GM10248 (cell line): ENCODE measurements around the gene PTPN1.

ENCODE experiments used
- CTCF ChIA-PET: fragments of 300-600 bp; sonication (Branson Sonifier 250); formaldehyde crosslinking; extraction: SDS; loops from one replicate; lab custom pipeline; 2021; ENCODE audit warnings: antibody characterized with exemption; lab: Yijun Ruan, JAX
- POLR2A ChIA-PET: fragments of 350-650 bp; sonication (Branson Sonifier 250); formaldehyde crosslinking; extraction: SDS; loops from one replicate; lab custom pipeline; 2020; ENCODE audit warnings: antibody characterized with exemption; lab: Yijun Ruan, JAX
- DNase-seq: peaks from one replicate; pipeline ENCODE4 v3.0.0; 2012; ENCODE audit errors: extremely low spot score
- TF ChIP-seq, protein P1 (sequence below): IDR thresholded peaks from 2 replicates; pipeline ENCODE4 v1.5.1; 2012; ENCODE audit warnings: mild to moderate bottlenecking, low read depth; ENCODE audit errors: extremely low read depth, missing control alignments, control extremely low read depth

Gene PTPN1

DNA sequence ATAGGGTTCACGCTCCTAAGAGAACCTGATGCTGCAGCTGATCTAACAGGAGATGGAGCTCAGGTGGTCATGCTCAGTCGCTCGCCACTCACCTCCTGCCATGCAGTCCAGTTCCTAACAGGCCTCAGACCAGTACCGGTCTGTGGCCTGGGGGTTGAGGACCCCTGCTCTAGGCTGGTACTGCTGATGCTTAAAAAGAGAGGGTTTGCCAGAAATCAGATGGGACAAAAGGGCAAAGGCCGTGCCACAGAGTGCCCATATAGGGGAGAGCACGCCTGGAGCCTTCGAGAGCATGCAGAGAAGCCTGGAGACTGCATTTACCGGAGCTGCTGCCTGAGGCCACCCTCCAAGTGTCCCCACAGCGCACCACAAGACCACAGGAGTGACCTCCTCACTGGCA is 75.5 kb downstream of the PTPN1 start:
- TF ChIP-seq, protein P1, sequence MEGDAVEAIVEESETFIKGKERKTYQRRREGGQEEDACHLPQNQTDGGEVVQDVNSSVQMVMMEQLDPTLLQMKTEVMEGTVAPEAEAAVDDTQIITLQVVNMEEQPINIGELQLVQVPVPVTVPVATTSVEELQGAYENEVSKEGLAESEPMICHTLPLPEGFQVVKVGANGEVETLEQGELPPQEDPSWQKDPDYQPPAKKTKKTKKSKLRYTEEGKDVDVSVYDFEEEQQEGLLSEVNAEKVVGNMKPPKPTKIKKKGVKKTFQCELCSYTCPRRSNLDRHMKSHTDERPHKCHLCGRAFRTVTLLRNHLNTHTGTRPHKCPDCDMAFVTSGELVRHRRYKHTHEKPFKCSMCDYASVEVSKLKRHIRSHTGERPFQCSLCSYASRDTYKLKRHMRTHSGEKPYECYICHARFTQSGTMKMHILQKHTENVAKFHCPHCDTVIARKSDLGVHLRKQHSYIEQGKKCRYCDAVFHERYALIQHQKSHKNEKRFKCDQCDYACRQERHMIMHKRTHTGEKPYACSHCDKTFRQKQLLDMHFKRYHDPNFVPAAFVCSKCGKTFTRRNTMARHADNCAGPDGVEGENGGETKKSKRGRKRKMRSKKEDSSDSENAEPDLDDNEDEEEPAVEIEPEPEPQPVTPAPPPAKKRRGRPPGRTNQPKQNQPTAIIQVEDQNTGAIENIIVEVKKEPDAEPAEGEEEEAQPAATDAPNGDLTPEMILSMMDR: no peak
- DNase-seq: no peak
- POLR2A ChIA-PET: no interaction called here
- CTCF ChIA-PET: interaction anchor here (1.9 kb wide), 1 partner anchor 13 kb away, joined by 6 read pairs; no protein-coding TSS in a partner anchor

DNA sequence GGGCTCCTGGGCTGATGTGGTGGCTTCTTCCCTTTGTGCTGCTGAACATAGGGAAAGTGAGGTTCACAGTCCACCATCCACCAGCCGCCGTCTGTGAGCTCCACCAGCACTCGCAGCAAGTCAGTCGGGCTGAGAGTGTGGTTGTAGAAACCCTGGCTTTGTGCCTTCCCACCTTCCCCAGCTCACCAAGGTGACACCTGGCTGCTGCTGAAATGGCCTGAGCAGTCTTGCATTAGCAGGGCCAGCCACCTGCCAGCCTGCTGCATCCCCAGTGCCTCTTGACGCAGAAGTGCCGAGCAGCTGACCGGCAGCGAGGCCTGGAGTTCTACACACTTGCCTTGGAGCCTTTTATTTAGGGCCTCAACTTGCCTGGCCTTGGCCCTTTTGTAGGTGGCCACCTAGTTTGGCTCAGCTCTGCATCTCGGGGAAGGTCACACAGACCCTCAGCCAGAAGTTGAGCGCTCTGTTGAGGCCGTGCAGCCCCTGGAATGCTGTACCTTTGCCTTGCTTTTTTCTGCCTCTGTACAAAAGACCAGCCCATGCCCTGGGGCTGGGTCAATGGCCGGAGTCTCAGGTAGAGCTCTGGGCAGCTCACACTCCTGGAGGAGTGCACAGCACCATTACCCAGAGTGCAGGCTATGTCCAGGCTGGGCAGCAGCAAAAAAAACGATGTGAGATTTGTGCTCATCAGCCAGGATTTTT is 76.5 kb downstream of the PTPN1 start:
- TF ChIP-seq, protein P1: no peak
- CTCF ChIA-PET: interaction anchor here (0.7 to 2.3 kb wide), 9 partner anchors 10 to 121 kb away, joined by 3 to 8 read pairs (median 4); no protein-coding TSS in a partner anchor
- DNase-seq: no peak
- POLR2A ChIA-PET: no interaction called here

DNA sequence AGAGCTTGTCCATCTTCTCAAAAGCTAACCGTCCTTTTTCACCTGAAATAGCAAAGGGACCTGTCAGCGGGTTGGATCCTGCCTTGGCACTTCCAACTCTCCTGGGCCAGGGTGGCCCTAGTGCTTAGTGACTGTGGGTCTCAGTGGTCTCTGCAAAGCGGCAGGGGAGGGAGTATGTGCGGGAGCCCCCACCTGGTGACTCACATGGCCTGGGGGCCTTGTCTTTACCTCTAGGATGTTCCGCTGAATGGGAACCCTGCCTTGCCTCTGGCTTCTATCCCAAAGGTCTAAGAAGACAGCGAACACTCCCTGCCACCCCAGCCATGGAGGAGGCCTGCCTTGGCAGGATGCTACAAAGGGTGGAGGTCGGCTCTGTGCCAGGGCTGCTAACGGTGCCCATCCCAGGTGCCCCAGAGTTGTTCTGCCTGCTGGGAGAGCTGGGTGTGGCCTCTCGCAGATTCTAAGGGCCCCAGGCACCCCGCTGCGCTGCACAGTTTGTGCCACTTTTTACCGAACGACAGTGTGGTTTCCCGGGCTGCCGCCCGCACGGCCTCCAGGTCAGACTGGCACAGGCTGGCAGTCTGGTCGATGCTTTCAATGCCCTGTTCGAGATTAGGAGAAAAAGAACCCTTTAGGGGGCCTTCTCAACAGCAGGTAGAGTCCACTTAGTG is 77.2 kb downstream of the PTPN1 start:
- CTCF ChIA-PET: interaction anchor here (0.7 to 2.3 kb wide), 15 partner anchors 9 to 394 kb away, joined by 3 to 12 read pairs (median 4); no protein-coding TSS in a partner anchor
- DNase-seq: no peak
- POLR2A ChIA-PET: no interaction called here
- TF ChIP-seq, protein P1: no peak

DNA sequence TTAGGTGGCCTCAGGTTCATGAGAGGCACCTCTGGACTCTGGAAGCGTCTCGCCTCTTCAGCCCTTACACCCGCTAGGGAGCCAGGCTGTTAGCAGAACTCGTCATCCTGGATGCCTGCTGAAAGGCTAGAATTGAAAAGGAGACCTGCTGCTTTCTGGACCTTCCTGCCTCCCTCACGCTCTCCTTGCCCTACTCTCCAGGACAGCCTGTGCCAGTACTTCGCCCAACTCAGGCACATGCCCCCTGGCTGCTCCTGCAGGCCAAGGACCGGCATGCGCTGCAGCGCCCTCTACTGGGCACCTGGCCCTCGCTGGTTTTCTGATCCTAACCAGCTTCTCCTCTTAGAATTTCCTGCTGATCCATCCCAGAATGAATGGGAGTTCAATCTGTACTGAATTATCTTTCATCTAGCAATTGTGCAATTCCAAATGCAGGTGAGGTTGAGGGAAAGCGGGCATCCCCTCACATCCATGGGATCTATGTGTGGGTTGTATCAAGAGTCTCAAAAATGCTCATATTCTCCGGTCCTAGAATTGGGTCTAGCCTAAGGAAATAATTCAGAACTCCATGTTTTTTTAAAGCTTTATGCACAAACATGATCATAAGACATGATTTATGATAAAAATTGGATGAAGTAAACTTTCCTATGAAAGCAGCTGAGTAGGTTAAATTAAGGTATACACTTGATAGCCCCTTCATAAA is 78.0 kb downstream of the PTPN1 start:
- TF ChIP-seq, protein P1: peak; percentile 86
- POLR2A ChIA-PET: interaction anchor here (0.7 kb wide), 1 partner anchor 72 kb away, joined by 8 read pairs; no protein-coding TSS in a partner anchor
- CTCF ChIA-PET: interaction anchor here (0.7 to 2.4 kb wide), 16 partner anchors 9 to 402 kb away, joined by 3 to 14 read pairs (median 3); no protein-coding TSS in a partner anchor
- peak; percentile 83 for DNase-seq

DNA sequence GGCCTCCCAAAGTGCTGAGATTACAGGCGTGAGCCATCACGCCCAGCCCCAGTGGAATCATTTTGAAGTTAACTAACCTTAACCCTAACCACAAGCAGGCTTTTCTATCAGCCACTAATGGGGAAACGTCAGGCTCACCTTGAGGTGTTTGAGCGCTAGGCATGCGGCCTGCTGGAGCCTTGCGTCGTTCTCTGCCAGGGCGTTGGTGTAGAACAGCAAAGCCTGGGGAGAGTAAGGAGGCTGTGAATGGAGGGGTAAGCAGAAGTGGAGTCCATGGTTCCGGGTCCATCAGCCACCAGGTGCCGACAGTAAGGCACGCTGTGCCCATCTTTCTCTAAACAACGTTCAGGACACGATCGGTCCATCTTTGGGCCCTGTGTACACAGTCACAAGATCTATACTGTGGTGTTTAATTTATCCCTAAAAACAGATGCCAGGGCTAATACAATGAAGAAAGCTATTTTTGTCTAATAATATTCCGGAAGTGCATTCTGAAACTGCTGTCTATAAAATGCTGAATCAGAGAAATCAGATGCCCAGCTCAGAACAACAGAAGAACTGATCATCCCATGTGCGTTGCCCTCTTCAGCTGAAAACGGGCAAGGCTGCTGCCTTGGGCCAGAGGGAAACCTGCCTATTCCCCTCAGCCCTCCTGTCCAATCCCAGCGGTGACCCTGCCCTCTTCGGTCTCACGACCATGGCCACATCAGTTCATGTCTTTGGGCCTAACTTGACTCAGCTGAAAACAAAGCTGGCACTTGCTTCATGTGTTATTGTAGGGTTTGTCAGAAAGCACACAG is 79.6 kb downstream of the PTPN1 start:
- POLR2A ChIA-PET: interaction anchor here (0.6 to 0.7 kb wide), 2 partner anchors 79 to 463 kb away, joined by 3 to 5 read pairs; no protein-coding TSS in a partner anchor
- TF ChIP-seq, protein P1: no peak
- CTCF ChIA-PET: interaction anchor here (2.0 to 2.4 kb wide), 2 partner anchors 11 to 15 kb away, joined by 9 to 14 read pairs; no protein-coding TSS in a partner anchor
- DNase-seq: no peak
